T-helper 17 cell (primary cell): ENCODE data around the gene BMAL1. TPM values are rescaled to one million over a fixed set of nuclear protein-coding genes. Genes with fewer than 3 reads are reported as not detected.

Experiments used
- ATAC-seq: fragments of 150-1000 bp; cut with Tn5 transposase; 2 replicates; pipeline ENCODE4 v1.10.0; 2021; ENCODE audit warnings: mild to moderate bottlenecking, moderate library complexity
- DNase-seq, 3 donors: peaks; one replicate each; pipeline versions ENCODE4 v3.0.0 to v3.0.0-alpha.2; 2020 to 2021
- H3K9me3 ChIP-seq: one replicate; pipeline ENCODE4 v1.7.0; 2013; ENCODE audit warnings: low read length, mild to moderate bottlenecking; ENCODE audit not compliant: control insufficient read depth, poor library complexity, severe bottlenecking
- H3K27ac Mint-ChIP-seq: one replicate; pipeline ENCODE4 v1.8.0; 2022; ENCODE audit warnings: mild to moderate bottlenecking, moderate library complexity, mixed read lengths
- H3K27me3 Mint-ChIP-seq: one replicate; pipeline ENCODE4 v1.8.0; 2022; ENCODE audit warnings: mixed read lengths
- H3K36me3 Mint-ChIP-seq: one replicate; pipeline ENCODE4 v1.8.0; 2022; ENCODE audit warnings: low read depth, mixed read lengths
- H3K4me1 Mint-ChIP-seq: one replicate; pipeline ENCODE4 v1.8.0; 2022; ENCODE audit warnings: mild to moderate bottlenecking, mixed read lengths
- H3K4me3 Mint-ChIP-seq: one replicate; pipeline ENCODE4 v1.8.0; 2022; ENCODE audit warnings: mild to moderate bottlenecking, moderate library complexity, mixed read lengths
- total RNA-seq, 4 donors: library from RNA in 2 of 4; stranded (reverse) in 2 of 4; gene quantifications; one replicate each; pipeline ENCODE4 v1.2.3 and lab custom pipeline; 2022 to 2026

Gene BMAL1
- total RNA-seq (100 to 1,000 TPM; 143 to 144 TPM), total RNA-seq (lab: John Stamatoyannopoulos, UW) (94.1 to 130 reads per million in 2 donors)

DNA sequence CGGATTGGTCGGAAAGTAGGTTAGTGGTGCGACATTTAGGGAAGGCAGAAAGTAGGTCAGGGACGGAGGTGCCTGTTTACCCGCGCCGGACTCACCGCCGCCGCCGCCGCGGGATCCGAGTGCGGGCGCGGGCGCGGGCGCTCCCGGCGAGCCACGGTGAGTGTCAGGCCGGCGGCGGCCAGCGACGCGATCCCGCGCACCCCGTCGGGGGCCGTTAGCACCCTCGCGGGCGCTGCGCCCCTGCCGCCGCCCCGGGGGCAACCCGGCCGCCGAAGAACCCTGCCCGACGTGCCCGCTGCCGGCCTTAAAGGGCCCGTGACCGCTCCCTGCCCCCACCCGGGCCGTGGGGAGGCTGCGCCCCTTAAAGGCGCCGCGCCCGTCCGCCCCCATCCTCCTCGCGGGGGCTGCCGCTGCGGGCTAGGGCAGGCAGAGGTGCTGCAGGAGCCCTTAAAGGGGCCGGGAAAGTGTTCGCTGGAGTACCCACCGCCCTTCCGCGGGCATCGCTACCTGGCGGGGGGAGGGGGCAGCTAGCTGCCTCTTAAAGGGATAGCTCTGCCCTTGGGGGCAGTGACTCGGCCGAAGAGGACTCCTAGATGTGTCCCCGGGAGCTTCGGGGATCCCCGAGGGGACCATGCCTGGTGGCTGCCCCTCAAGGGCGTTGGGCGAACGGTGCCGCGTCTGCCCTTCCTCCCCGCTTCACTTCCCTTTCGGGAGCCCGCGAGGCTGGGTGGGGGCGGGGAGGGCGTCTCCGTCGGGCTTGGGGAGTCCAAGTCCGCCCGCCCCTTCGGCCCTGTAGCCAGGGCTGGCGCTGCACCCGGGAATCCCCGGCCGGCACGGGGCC lies at the start of gene BMAL1:
BMAL1 (plus strand) TSS at position 23 of the 841 bp plus-strand sequence. CDS start 76,519 bp downstream, outside the sequence.
- peak within 1 kb of the TSS; percentile 97 for H3K4me3 Mint-ChIP-seq
- DNase-seq (peak; percentile 43 to 49 (median 48)), ATAC-seq (peak; percentile 17)
- peak within 1 kb of the TSS; percentile 97 for H3K27ac Mint-ChIP-seq
- H3K9me3 ChIP-seq = no peaks in the 10 kb centered on the region
- H3K36me3 Mint-ChIP-seq = peaks cover 5% of the 10 kb centered on the region
- H3K4me1 Mint-ChIP-seq = peaks cover 61% of the 10 kb centered on the region
- peaks cover 13% of the 10 kb centered on the region for H3K27me3 Mint-ChIP-seq

DNA sequence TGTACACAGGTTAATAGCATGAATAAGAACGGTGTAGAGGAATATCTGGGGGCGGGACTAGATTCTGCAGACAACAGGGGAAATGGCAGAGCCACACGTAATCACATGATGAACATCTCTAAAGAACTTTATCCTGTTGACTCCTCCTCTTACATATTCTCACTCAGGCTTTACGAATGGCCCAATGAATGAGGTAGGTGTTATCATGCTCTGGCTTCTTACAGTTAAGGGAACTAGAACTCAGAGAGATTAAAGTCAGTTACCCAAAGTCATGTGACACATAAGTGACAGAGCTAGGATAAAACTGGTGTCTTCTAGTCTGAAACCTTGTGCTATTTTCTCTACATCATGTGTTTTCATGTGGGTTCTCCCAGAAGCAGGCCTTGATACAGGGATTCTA lies 49.0 kb upstream of the BMAL1 start:
- DNase-seq (no peak), ATAC-seq (peak; percentile 77)
- H3K27me3 Mint-ChIP-seq = peaks cover 2% of the 10 kb centered on the region
- H3K4me1 Mint-ChIP-seq = peaks cover 8% of the 10 kb centered on the region
- H3K27ac Mint-ChIP-seq = peak overlapping the region; percentile 19
- no peaks in the 10 kb centered on the region for H3K9me3 ChIP-seq
- H3K36me3 Mint-ChIP-seq = no peaks in the 10 kb centered on the region
- H3K4me3 Mint-ChIP-seq = no peak overlapping the region

DNA sequence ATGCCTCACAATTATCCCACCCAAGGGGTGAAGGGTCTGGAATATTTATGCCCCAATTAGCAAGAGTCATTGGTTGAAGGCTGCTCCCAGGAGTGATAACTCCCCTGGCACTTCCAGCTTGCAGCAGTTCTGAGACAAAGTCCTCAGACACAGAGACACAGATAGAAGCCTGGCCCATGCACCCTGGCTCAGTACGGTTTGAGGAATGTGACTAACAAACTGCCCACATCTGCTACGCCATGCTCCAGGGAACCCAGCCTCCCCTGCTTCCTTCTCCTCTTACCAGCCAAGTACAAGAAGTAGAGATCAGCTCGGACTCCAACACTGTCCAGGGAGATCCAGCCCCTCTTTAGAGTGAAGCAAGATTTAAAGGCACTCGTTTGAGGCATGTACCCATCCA lies 48.5 kb upstream of the BMAL1 start:
- H3K9me3 ChIP-seq = no peaks in the 10 kb centered on the region
- Mint-ChIP-seq H3K27ac (no peak overlapping the region), H3K4me3 (no peak overlapping the region), H3K36me3 (no peaks in the 10 kb centered on the region), H3K27me3 (peaks cover 6% of the 10 kb centered on the region), H3K4me1 (peaks cover 8% of the 10 kb centered on the region)
- no peak for DNase-seq
- ATAC-seq = no peak

DNA sequence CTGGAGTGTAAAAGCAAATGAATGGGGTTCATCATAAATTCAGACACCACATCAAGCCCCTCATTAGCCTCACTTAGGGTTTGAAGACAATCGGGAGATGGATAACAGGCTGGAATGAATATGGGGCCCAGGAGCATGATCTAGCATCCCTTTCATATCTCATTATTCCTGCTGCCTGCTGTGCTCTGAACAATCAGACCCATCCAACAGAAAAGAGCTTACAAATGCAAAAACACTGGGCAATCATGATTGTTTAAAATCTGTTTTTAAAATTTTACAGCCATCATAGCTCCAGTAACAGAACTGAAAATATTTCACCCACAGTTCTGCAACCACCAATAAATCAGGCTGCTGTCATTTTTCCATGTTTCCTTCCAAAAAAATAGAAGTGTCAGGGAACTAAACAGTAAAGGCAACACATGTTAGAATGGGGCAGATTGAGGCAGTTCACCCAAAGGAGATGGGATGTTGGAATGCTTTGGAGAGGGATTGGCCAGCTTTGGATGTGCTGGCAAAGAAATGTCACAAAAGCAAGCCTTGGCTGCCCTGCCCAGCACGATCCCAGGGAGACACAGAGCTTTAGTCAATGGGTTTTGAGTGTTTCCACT lies 47.8 kb upstream of the BMAL1 start:
- Mint-ChIP-seq H3K4me3 (no peak overlapping the region), H3K27me3 (peaks cover 6% of the 10 kb centered on the region)
- no peak for ATAC-seq

DNA sequence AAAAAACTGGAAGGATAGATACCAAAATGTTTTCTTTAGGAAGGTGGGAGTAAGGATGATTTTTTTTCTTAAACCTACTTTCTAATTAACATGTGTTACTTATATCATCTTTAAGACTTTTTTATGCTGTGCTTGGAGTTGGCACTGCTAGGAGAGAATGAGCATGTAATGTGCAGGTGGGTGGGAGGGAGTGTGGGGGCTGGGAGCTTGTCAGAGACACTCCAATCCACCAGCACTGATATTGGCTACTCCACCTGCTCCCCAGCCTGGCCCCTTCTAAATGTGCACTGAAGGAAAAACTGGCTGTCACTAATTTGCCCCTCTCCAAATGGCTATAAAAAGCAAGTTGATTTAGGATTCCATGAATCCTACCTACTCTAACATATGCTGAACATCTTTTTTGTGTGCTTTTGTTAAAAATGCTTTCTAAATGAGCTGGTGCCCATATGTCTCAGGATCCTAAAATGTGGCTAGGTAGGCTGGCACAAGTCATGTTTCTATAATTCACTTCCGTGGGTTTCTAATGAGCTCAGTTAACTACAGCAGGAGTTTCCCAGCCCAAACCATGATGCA lies 44.3 kb upstream of the BMAL1 start:
- Mint-ChIP-seq H3K27ac (no peak overlapping the region), H3K4me3 (no peak overlapping the region), H3K4me1 (peaks cover 7% of the 10 kb centered on the region), H3K27me3 (peaks cover 18% of the 10 kb centered on the region), H3K36me3 (no peaks in the 10 kb centered on the region)
- H3K9me3 ChIP-seq = no peaks in the 10 kb centered on the region
- ATAC-seq (no peak), DNase-seq (no peak)

More for the DNA sequence above, 47.8 kb upstream of the BMAL1 start:
- Mint-ChIP-seq H3K27ac (no peak overlapping the region), H3K4me1 (peaks cover 8% of the 10 kb centered on the region), H3K36me3 (no peaks in the 10 kb centered on the region)
- DNase-seq = no peak
- no peaks in the 10 kb centered on the region for H3K9me3 ChIP-seq

DNA sequence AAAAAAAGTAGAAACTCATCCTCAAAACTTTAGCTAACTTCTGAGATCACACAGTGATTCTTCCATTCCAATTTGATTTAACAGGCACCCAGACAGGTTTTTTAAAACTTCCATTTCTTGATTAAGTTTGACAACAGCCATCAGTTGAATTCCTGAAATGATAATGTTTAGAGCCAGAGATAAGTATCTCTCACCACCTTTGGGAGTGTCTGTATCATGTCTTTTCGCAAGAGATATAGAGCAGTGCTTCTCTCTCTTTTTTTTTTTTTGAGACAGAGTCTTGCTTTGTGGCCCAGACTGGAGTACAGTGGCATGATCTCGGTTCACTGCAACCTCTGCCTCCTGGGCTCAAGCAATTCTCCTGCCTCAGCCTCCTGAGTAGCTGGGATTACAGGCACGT lies 41.7 kb upstream of the BMAL1 start:
- Mint-ChIP-seq H3K36me3 (no peaks in the 10 kb centered on the region), H3K4me1 (peaks cover 4% of the 10 kb centered on the region), H3K4me3 (no peak overlapping the region), H3K27me3 (peaks cover 27% of the 10 kb centered on the region), H3K27ac (no peak overlapping the region)
- H3K9me3 ChIP-seq = no peaks in the 10 kb centered on the region
- ATAC-seq (no peak), DNase-seq (no peak)

DNA sequence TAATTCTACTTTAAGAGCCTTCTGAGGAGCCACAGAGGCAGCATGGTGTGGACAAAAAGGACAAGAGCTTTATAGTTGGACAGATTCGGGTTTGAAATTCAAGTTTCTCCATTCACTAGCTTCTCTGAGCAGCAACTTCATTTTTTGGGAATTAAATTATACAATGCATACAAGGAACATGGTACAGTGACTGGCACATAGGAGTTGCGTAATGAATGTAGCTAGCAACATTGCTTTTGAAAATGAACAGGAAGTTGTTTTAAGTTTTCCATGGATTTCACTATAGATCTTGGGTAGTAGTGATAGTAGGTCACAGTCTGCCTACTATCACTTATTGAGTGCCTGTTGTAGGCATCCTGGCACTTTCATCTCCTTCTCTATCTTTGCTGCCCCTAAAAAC lies 41.0 kb upstream of the BMAL1 start:
- ATAC-seq = no peak
- DNase-seq = no peak
- Mint-ChIP-seq H3K36me3 (no peaks in the 10 kb centered on the region), H3K27ac (no peak overlapping the region), H3K27me3 (peaks cover 27% of the 10 kb centered on the region), H3K4me1 (peaks cover 4% of the 10 kb centered on the region), H3K4me3 (no peak overlapping the region)
- no peaks in the 10 kb centered on the region for H3K9me3 ChIP-seq

DNA sequence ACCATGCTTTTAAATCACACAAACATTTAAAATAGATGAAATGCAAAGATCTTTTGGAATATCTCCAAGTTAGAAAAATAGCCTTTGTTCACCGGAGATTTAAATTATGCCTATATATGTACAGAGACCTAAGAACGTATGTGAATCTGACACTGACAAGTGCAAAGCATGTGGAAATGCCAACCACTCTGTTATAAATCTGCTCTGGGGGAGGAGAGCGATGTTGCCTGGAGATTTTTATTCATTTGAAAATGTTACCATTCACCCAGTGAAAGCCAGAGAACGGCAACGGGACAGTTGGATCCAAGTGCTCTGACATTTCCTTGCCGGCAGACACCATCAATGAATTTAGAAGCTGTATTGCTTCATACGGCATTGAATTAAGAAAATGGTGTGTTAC lies 39.8 kb upstream of the BMAL1 start:
- Mint-ChIP-seq H3K36me3 (no peaks in the 10 kb centered on the region), H3K27me3 (peaks cover 27% of the 10 kb centered on the region), H3K27ac (no peak overlapping the region), H3K4me3 (no peak overlapping the region), H3K4me1 (peaks cover 4% of the 10 kb centered on the region)
- DNase-seq (no peak), ATAC-seq (no peak)
- H3K9me3 ChIP-seq = no peaks in the 10 kb centered on the region

DNA sequence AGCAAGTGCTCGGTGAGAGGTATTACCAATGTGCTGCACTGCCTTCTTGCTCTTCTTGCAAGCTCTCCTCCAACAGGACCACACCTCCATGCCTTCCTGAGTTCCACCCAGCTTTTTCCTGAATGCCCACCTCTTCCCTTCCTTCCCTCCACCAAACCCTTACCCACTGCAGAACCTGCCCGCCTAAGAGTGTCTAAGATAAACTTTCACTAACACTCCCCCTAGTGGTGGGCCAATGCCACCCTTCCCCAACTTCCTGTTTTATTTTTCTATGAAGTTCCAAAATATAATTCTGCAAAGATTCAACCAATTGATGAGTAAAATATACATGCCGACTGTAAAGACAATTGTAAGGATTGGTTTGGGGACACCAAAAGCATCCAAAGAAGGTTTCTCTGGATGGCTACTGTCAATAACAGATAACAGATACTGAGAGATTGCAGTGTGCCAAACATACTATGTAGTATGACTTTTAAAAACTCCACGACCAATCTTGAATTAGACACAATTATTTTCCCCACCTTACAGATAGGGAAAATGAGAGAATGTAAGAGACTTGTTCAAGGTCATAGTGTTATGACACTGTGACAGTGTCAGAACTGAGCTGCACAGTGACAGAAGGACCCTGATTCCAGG lies 38.6 kb upstream of the BMAL1 start:
- H3K9me3 ChIP-seq = no peaks in the 10 kb centered on the region
- Mint-ChIP-seq H3K4me3 (no peak overlapping the region), H3K27ac (no peak overlapping the region), H3K36me3 (no peaks in the 10 kb centered on the region), H3K27me3 (peaks cover 28% of the 10 kb centered on the region), H3K4me1 (peaks cover 4% of the 10 kb centered on the region)
- DNase-seq = peak; percentile 13 to 48 (median 21)
- ATAC-seq = peak; percentile 86

DNA sequence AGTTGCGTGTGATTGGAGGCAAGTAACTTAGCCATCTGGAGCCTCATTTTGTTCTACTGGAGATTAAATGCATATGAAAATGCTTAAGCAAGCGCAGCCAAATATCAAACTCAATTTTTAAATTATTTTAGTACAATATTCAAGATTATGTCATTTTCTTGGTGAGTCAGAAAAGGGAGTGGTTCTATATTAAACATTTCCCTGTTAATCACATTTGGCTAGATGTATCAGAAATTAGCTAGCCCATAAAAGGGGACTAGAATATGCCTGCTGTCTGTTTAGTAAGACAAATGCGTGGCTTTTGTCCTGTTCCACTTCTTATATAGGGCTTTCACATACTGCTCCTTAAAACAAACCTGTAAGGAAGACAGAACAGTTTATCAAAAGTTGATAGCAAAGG lies 35.0 kb upstream of the BMAL1 start:
- peaks cover 57% of the 10 kb centered on the region for H3K27me3 Mint-ChIP-seq
- peaks cover 5% of the 10 kb centered on the region for H3K36me3 Mint-ChIP-seq
- no peak for ATAC-seq
- no peak overlapping the region for H3K4me3 Mint-ChIP-seq
- H3K9me3 ChIP-seq = no peaks in the 10 kb centered on the region
- H3K27ac Mint-ChIP-seq = no peak overlapping the region
- peaks cover 7% of the 10 kb centered on the region for H3K4me1 Mint-ChIP-seq
- no peak for DNase-seq

DNA sequence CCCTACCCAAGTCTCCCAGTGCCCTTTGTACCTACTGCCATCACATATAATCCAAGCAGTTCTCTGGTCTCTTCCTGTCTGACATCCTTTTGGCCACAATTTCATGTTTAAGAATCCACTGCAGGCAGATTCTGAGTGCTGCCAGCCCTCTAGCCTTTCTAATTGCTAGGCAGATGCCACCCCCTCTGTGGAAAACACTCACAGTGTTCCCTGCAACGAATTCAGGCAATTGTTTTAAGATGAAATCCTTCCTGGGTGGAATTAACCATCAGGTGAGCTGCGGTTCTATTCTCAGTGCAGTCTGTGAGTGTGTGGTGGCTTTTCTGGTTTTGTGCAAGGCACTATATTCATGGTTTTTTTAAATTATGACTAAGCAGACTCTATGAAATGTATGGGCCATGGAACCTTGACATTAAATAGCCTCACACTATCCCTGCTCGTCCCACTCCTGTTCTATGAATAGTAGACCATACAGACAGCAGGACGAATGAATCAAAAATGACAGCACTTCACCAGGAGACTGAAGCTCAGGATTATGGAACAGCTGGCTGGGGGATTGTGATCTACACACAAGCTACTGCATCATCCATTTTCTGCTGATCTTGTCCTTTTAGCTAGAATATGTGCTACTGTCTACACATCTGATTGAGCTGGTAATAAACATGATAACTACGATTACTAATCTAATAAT lies 29.8 kb upstream of the BMAL1 start:
- DNase-seq (no peak), ATAC-seq (no peak)
- peaks cover 3% of the 10 kb centered on the region for H3K4me1 Mint-ChIP-seq
- peaks cover 44% of the 10 kb centered on the region for H3K27me3 Mint-ChIP-seq
- no peaks in the 10 kb centered on the region for H3K9me3 ChIP-seq
- H3K4me3 Mint-ChIP-seq = no peak overlapping the region
- H3K36me3 Mint-ChIP-seq = peaks cover 5% of the 10 kb centered on the region
- peak overlapping the region; percentile 39 for H3K27ac Mint-ChIP-seq

DNA sequence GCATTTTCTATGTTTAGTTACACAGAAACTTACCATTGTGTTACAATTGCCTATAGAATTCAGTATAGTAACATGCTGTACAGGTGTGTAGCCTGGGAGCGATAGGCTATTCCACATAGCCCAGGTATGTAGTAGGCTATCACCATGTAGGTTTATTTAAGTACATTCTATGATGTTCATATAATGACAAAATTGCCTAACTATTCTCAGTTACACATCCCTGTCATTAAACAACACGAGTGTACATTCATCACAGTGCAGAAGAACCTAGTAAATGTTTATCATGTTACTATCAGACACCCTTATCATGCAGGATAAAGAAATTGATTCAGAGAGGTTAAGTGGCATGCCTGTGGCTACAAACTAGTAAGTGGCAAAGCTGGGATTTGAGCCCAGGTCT lies 28.4 kb upstream of the BMAL1 start:
- ATAC-seq (no peak), DNase-seq (no peak)
- no peaks in the 10 kb centered on the region for H3K9me3 ChIP-seq
- no peak overlapping the region for H3K4me3 Mint-ChIP-seq
- peaks cover 5% of the 10 kb centered on the region for H3K36me3 Mint-ChIP-seq
- H3K27ac Mint-ChIP-seq = no peak overlapping the region
- H3K27me3 Mint-ChIP-seq = peaks cover 34% of the 10 kb centered on the region
- peaks cover 3% of the 10 kb centered on the region for H3K4me1 Mint-ChIP-seq

DNA sequence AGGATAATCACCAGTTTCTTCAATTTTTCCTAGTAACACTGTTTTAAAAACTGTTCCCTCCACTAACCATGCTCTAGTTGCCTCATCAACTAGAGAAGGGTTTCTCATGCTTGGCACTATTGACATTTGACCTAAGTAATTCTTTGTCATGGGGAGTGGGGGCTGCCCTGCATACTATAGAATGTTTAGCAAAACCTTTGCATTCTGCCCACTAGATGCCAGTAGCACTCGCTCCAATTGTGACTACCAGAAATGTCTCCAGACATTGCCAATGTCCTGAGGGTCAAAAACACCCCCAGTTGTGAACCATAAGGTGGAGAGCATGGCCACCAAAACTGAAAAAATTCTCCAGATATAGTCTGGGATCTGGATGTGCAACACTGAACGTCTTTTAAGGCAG lies 27.6 kb upstream of the BMAL1 start:
- Mint-ChIP-seq H3K4me3 (no peak overlapping the region), H3K27me3 (peaks cover 26% of the 10 kb centered on the region), H3K27ac (no peak overlapping the region), H3K36me3 (peaks cover 4% of the 10 kb centered on the region), H3K4me1 (peaks cover 3% of the 10 kb centered on the region)
- DNase-seq (no peak), ATAC-seq (peak; percentile 54)
- H3K9me3 ChIP-seq = no peaks in the 10 kb centered on the region
